NCI-H2107 (cell line): ENCODE measurements around the gene GDF11.
"Not testable (repeated sequence)": the region's sequence is repeated elsewhere in the genome, so short reads cannot be mapped to it uniquely, and the experiment has no call there.

ENCODE experiments used
- DNase-seq: peaks from one replicate; lab custom pipeline; 2025; lab: John Stamatoyannopoulos, UW

GDF11 gene

GRCh38 chr12:55741931-55742680 is 816 bp upstream of the GDF11 start:
- DNase-seq = no peak

DNA sequence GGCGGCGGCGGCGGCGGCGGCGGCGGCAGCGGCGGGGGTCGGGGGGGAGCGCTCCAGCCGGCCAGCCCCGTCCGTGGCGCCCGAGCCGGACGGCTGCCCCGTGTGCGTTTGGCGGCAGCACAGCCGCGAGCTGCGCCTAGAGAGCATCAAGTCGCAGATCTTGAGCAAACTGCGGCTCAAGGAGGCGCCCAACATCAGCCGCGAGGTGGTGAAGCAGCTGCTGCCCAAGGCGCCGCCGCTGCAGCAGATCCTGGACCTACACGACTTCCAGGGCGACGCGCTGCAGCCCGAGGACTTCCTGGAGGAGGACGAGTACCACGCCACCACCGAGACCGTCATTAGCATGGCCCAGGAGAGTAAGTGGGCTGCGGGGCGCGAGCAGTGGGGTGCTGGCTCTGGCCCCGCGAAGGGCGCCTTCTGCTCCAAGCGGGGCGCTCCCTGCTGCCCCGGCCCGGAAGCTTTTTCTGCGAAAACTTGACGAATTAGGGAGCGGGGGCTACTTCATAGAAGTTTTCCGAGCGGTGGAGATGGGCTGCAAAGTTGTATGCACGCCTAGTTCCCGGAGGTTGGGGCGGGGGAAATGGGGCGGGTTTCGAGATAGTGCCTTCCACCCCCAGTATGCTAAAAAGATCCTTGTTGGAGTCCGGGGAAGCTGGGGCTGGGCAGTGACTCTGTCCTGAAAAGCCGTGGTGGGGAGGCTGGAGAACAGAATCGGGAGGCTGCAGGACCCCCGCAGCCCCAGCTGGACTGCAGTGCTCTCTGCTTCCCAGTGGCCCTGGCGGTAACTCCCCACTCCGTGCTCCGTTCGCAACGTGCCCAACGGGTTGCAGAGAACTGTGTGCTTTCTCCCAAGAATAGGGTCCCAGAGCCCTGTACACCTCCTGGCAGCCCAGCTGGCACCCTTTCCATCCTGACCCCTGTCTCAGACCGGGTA is 751 bp downstream of the GDF11 start:
- no peak for DNase-seq

GRCh38 chr12:55744340-55745030 is 1.6 kb downstream of the GDF11 start:
- DNase-seq = no peak

DNA sequence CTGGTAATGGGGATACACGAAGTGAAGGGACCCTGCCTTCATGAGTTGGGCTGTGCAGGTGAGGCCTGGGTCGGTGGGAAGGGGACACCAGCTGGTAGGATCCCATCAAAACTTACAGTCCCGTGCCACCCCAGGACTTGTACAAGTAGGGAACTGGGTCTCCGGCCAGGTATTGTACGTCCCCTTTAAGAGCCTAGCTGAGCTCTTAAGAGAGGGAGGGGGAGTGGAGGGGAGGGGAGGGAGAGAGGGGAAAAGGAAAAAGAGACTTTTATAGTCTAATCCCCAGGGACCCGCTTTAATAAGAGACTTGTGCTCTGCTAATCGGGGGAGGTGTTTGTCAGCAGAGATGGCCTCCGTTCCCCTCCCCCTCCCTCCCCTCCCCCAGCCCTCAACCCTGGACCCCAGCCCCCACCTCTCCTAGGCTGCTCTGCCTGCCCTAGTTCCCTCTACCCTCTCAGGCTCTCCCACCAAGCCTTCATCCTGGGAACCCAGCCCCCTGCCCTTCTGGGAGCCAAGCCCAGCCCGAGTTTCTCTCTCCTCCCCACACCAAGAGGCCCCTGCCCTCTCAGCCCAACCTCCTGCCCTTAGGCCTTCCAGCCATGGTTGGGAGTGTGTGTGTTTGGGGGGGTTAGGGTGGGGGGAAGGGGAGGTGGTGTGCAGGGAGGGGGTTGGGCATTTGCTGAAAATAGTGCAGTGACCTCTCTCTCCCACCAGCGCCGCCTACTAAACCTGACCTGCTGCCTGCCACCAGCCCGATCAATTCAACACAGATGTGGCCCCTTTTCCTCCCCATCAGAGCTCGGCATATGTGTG is 2.6 kb downstream of the GDF11 start:
- DNase-seq = peak; percentile 79

DNA sequence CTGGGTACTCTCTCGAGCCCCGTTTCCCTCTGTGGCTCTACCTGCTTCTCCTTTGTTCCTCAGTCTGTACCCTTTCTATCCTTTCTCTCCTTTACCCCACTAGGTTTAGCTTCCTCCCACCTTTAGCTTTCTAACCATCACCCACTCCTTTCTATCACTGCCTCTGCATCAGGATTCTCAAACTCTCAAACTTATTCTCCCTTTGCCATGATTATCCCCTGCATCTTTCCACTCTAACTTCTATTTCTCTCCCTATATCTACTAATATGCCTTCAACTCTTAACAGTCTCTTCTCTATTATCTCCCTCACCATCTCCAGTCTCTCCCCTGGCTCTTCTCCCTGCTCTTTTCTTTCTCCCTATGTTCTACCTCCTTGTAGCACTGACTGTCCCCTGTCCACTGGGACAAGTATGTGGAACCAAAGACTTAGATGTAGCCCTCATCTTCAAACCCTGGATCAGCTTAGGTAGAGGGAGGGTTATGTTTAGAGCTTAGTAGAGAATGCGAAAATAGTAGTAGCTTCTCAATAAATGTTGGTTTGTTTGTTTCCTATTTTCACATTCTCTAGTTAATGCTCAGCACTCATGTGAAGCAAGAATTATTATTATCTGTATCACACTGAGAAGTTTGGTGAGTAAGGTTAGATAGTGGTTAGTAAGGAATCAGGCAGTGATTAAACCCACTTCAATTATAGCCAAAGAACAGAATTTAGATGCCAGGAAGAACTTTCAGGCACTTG is 3.4 kb downstream of the GDF11 start:
- DNase-seq = no peak

GRCh38 chr12:55746913-55747231 is 4.0 kb downstream of the GDF11 start:
- no peak for DNase-seq

DNA sequence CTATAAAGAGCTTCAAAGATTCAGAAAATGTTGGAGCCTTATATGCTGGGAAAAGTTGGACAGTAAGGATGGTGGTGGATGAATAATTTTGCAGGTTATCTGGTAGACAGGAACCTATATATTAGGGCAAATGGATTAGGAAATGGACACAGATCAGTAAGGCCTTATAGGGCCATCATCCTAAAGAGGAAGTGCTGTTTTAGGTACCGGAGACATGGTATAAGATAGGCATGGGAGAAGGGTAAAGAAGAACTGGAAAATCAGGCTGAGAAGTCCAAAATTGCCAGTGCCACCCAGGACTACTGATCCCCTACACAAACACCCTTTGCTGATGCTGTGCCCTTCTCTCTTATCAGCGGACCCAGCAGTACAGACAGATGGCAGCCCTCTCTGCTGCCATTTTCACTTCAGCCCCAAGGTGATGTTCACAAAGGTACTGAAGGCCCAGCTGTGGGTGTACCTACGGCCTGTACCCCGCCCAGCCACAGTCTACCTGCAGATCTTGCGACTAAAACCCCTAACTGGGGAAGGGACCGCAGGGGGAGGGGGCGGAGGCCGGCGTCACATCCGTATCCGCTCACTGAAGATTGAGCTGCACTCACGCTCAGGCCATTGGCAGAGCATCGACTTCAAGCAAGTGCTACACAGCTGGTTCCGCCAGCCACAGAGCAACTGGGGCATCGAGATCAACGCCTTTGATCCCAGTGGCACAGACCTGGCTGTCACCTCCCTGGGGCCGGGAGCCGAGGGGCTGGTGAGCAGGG is 5.5 kb downstream of the GDF11 start:
- no peak for DNase-seq

GRCh38 chr12:55755246-55755645 is 12.3 kb downstream of the GDF11 start:
- no peak for DNase-seq

GRCh38 chr12:55757701-55758100 is 14.8 kb downstream of the GDF11 start:
- no peak for DNase-seq

- DNase-seq = not testable (repeated sequence)
Measured at GRCh38 chr12:55758575-55758974, 15.7 kb downstream of the GDF11 start.

DNA sequence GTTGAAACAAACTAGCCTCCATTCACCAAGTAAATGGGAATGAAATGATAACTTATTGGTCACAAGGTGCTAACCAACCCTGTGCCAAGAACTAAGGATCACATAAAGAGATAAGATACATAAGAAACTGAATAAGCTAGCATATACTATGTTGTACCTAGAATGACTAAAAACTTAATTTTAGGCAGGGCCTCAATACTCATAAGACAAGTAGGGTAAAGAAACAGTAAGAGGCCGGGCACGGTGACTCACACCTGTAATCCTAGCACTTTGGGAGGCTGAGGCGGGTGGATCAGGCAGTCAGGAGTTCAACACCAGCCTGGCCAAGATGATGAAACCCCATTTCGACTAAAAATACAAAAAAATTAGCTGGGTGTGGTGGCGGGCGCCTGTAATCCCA is 17.7 kb downstream of the GDF11 start:
- DNase-seq = no peak

- DNase-seq = no peak
Measured at GRCh38 chr12:55762646-55763045, 19.7 kb downstream of the GDF11 start.

DNA sequence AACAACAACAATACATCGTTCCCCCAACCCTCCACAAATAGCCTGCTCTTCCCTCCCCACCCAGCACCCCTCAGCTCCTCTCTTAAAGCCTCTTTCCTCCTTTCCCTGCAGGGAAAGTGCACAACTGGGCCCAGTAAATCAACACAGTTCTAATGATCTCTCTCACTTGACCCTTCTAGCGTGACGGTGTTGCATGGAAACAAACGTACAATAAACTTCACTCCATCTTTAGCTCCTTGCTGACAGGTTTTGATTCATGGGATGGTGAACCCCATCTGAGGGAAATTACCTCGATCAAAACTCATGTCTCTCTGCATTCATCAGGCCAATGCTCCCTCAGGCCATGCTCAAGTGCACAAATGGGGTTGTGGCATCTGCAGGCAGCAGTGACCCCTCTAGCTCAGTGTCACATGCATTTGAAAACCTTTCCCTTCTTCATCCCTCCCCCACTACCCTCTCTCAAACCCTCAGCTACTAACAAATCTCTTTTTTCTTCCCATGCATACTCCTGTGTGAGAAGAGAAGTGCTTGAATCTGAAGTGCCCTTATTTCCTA is 22.9 kb downstream of the GDF11 start:
- no peak for DNase-seq

GRCh38 chr12:55767156-55767555 is 24.2 kb downstream of the GDF11 start:
- DNase-seq = no peak

- DNase-seq = no peak
Measured at GRCh38 chr12:55771736-55772135, 28.8 kb downstream of the GDF11 start.

DNA sequence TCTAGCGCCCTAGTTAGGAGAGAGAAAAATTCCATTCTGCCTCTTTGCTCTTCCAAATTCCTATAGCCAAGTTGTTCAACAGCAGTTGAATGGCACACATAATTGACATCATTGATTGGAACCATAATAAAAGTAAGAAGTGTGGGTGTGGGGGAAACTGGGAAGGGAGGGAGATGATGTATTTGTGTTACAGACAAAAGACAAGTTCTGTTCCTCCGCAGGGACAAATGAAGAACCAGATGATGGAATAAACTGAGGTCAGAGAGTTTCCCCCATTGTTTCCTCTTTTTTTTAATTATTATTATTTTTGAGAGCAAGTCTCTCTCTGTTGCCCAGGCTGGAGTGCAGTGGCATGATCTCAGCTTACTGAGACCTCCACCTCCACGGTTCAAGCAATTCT is 34.9 kb downstream of the GDF11 start:
- no peak for DNase-seq

DNA sequence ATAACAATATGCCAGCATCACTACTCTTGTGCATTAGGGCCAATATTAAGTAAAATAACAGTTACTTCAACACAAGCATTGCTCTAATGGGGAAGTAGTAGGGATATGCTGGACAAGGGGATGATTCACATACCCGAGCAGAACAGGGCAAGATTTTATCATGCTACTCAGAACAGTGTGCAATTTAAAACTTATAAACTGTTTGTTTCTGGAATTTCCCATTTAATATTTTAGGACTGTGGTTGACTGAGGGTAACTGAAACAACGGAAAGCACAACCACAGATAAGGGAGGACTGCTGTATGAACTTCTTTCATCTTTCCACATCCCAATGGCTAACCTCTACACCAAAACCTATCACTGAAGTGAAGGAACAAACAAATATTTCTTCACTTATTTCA is 37.8 kb downstream of the GDF11 start:
- DNase-seq = no peak

DNA sequence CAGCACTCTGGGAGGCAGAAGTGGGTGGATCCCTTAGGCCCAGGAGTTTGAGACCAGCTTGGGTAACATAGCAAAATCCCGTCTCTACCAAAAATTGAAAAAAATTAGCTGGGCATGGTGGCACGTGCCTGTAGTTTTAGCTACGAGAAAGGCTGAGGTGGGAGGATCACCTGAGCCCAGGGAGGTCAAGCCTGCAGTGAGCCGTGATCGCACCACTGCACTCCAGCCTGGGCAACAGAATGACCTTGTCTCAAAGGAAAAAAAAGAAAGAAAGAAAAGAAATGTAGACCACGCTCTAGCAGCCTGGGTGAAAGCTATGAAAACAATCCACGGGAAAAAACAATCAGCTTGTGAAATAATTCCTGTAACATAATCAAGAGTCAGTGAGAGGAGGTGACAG is 45.6 kb downstream of the GDF11 start:
- no peak for DNase-seq

DNA sequence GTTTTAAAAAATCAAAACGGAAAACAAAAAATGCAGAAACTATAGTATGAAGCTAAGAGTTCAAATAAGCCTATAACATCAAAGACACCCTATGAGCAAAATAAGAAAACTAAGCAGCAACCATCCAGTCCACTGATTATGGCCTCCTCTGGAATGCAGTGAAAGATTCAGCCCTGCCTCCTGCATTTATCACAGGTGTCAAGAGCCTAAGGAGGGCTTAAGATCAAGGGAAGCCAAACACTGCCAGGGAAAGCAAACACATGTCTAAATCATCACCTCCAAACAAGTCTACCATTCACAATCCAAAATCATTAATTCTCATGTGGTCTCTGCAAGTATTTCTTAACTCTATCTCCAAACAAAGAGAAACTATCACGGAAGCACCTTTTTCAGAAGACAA is 46.2 kb downstream of the GDF11 start:
- no peak for DNase-seq

GRCh38 chr12:55789893-55790292 is 47.0 kb downstream of the GDF11 start:
- no peak for DNase-seq
